Retinal pigment epithelial cell (primary cell): ENCODE results near the gene ACSM4.

Experiments used
- DNase-seq: peaks from one replicate; pipeline ENCODE4 v3.0.0-alpha.2; 2010; ENCODE audit warnings: low read depth
- H3K4me3 ChIP-seq: 2 replicates; pipeline ENCODE4 v1.5.1; 2011; ENCODE audit warnings: mild to moderate bottlenecking, low read length, control low read depth, moderate library complexity
- TF ChIP-seq, protein P1 (sequence below): conservative IDR thresholded peaks from 2 replicates; pipeline ENCODE4 v1.5.1; 2011; ENCODE audit warnings: low read depth, low read length, control low read depth, inconsistent platforms

ACSM4 gene

DNA sequence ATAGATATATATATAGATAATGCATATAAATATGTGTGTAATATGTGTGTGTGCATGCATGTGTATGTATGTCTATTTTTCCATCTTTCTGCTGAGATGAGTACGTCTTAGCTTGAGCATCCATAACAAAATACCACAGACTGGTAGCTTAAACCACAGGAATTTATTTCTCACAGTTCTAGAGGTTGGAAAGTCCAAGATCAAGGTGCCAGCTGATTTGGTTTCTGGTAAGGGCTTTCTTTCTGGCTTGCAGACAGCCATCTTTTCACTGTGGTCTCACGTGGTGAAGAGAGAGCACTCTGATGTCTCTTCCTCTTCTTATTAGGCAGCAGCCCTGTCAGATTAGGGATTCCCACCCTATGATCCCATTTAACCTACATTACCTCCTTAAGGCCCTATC, 47.3 kb downstream of the ACSM4 start:
- DNase-seq = no peak
- no peak overlapping the region for H3K4me3 ChIP-seq
- TF ChIP-seq, protein P1, sequence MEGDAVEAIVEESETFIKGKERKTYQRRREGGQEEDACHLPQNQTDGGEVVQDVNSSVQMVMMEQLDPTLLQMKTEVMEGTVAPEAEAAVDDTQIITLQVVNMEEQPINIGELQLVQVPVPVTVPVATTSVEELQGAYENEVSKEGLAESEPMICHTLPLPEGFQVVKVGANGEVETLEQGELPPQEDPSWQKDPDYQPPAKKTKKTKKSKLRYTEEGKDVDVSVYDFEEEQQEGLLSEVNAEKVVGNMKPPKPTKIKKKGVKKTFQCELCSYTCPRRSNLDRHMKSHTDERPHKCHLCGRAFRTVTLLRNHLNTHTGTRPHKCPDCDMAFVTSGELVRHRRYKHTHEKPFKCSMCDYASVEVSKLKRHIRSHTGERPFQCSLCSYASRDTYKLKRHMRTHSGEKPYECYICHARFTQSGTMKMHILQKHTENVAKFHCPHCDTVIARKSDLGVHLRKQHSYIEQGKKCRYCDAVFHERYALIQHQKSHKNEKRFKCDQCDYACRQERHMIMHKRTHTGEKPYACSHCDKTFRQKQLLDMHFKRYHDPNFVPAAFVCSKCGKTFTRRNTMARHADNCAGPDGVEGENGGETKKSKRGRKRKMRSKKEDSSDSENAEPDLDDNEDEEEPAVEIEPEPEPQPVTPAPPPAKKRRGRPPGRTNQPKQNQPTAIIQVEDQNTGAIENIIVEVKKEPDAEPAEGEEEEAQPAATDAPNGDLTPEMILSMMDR = no peak

DNA sequence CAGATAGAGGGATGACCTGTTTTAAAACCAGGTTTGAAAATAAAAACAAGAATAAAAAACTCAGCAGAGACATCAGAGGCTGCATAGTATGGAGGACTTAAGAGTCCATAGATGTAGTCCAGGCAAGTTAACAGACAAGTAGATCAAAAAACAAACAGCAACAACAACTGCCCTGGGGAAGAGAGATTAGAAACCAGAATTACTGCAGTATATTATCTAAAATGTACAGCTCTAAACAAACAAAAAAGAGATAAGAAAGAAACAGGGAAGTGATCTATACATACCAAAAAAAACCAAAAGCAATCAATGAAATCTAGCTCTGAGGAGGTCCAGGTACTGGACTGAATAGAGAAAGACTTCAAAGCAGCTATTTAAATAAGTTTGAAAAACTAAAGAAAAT, 48.8 kb downstream of the ACSM4 start:
- H3K4me3 ChIP-seq = no peak overlapping the region
- TF ChIP-seq, protein P1 = no peak
- no peak for DNase-seq

DNA sequence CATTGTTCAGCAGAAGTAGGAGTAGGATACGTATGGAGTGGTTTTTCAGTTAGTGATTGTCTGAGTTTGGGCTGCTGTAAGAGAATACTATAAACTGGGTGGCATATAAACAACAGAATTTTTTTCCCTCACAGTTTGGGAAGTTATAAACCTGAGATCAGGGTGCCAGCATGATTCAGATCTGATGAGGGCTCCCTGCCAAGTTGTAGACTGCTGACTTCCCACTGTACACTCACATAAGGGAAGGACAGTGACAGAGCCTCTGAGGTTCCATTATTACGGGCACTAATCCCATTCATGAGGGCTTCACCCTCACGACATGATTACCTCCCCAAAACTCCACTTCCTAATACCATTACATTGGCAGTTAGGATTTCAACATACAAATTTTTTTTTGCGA, 50.7 kb downstream of the ACSM4 start:
- no peak for DNase-seq
- TF ChIP-seq, protein P1 = no peak
- no peak overlapping the region for H3K4me3 ChIP-seq

DNA sequence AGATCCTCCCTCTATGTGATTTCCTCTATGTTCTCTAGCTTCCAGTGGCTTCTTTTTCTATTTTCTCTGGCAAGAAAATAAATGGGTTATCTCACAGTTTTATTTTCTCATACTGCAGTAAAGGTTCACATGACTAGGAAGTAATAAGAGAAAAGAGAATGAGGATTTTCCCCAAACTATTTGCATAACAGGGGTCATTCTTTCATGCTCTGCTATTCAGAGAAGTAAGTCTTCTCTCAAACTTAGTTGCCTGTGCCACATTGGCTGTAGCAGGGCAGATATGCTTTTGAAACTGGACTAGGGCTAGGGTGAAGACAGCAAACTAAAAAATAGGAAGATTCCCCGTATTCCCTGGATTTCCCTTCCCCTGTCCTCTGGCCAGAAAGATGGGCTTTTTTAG, 57.4 kb downstream of the ACSM4 start:
- H3K4me3 ChIP-seq = no peak overlapping the region
- TF ChIP-seq, protein P1 = no peak
- no peak for DNase-seq

DNA sequence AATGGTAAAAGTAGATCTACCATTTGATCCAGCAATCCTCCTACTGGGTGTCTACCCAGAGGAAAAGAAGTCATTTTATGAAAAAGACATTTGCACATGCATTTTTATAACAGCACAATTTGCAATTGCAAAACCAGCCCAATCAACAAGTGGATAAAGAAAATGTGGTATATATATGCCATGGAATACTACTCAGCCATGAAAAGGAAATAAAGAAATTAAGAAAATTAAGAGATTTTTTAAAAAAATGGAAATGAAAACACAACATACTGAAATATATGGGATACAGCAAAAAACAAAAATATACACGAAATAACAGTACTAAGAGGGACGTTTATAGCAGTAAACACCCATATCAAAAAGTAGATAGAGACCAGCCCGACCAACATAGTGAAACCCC, 58.9 kb downstream of the ACSM4 start:
- DNase-seq = no peak
- TF ChIP-seq, protein P1 = no peak
- no peak overlapping the region for H3K4me3 ChIP-seq

DNA sequence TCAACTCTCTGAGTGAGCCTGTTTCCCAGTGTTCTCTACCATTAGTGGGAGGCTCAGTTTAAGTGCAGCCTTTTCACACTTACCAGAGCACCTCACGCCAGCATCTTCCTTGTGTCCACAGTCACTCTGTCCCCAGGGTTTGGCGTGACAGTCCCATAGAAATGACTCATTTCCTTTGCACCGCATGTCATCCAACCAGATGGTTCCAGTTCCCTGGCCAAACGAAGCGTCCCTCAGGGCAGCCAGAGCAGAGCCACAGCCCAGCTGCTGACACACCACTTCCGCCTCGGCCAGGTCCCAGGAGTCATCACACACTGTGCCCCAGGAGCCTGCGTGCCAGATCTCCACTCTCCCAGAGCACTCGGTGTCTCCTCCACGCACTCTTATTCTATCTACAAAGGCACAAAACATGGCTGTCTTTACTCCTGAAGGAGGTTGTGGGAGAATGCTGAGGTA, 65.4 kb downstream of the ACSM4 start:
- no peak for DNase-seq
- TF ChIP-seq, protein P1 = no peak
- H3K4me3 ChIP-seq = no peak overlapping the region

DNA sequence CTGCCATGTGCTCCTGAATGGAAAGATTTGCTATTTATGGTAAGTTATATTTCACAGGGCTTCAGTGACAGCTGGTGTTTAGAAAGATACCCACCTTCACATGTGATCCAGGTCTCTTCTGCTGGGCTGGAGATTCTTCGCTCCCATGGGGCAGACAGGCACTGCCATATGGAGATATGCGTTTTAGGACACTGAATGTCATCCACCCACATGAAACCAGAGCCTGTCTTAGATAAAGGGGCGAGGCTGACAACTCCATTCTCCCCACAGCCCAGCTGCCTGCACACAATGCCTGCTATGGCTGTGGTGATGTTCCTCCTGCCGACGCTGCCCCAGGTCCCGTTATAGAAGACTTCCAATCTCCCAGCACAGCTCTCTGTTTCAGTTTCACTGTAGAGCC, 69.4 kb downstream of the ACSM4 start:
- TF ChIP-seq, protein P1 = no peak
- H3K4me3 ChIP-seq = no peak overlapping the region
- no peak for DNase-seq
